Hepatocyte (in vitro differentiated cells): ENCODE data around the gene HAS3.

ENCODE experiments used
- CTCF ChIP-seq: fragments of 200-600 bp; sonication (generic); IDR thresholded peaks from 2 replicates; pipeline ENCODE4 v1.5.1; 2016; ENCODE audit warnings: antibody characterized with exemption, mild to moderate bottlenecking; ENCODE audit not compliant: poor library complexity
- EZH2 ChIP-seq: fragments of 200-600 bp; sonication (generic); IDR thresholded peaks from 2 replicates; pipeline ENCODE4 v1.6.1; 2016; ENCODE audit warnings: antibody characterized with exemption, mild to moderate bottlenecking, borderline replicate concordance

DNA sequence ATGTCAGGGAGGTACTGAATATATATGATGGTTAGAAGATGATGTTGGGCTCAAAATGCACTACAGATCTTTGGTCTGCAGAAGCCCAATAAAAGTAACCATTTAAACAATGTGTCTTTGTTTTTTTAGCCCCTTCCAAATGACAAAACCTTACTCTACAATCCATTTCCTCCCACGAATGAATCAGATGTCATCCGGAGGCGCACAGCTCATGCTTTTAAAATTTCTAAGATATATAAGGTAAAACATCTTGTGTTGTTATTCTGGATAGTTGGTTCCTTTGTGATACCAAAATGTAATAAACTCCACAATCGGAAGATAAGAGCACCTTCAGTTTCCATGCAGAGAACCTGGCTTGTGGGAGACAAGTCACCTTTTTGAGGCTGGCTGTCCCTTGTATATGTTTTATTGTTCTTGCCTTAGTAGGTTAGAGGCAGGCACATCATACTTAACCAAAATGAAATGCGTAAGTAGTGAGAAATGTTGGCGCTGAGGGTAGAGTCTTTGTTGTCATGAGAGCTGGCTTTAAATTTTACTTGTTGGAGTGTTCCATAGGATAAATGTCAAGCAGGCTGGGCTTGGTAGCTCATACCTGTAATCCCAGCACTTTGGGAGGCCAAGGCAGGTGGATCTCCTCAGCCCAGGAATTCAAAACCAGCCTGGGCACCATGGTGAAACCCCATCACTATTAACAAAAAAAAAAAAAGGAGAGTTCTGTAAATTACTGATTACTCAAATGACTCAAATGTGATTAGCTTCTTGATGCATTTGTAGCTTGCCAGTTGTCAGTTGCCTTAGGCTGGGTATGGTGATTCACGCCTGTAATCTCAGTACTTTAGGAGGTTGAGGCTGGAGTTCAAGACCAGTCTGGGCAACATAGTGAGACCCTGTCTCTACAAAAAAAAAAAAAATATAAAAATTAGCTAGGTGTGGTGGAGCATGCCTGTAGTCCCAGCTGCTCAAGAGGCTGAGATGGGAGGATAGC is 61.8 kb downstream of the HAS3 start:
- TF ChIP-seq EZH2, result no peak
- TF ChIP-seq CTCF, result no peak
